K562 (cell line): ENCODE results near the gene SPATA24. TPM values are rescaled to one million over a fixed set of nuclear protein-coding genes. Genes with fewer than 3 reads are reported as not detected.

ENCODE experiments used
- ATAC-seq: fragments of 200-7000 bp; cut with Tn5 transposase; 3 replicates; pipeline ENCODE4 v1.9.1; 2020; ENCODE audit warnings: moderate library complexity
- BruUV-seq: library from RNA; stranded (reverse); fragments of 400-500 nt; replicated peaks from 2 replicates; lab custom pipeline; 2021; lab: Mats Ljungman, UMichigan
- CTCF ChIA-PET: fragments of 300-600 bp; formaldehyde crosslinking; extraction: SDS; loops from one replicate; lab custom pipeline; 2021; ENCODE audit warnings: low intra/inter-chr PET ratio; lab: Yijun Ruan, JAX
- POLR2A ChIA-PET: fragments of 300-600, 350-650 bp; sonication (Branson Sonifier 250); formaldehyde crosslinking; extraction: SDS; loops from one replicate; lab custom pipeline; 2021; ENCODE audit warnings: antibody characterized with exemption, inconsistent platforms; lab: Yijun Ruan, JAX
- DNase-seq, 4 experiments: peaks; one replicate each; pipeline versions ENCODE4 v3.0.0 to v3.0.0-alpha.2; 2011 to 2018; ENCODE audit warnings: low spot score in 3 of 4, mixed read lengths in 3 of 4; ENCODE audit errors: extremely low read depth in 1 of 4
- FAIRE-seq: peaks from 2 replicates; lab custom pipeline; 2011; peaks lifted over from hg19 to GRCh38; lab: Jason Lieb, UNC
- H2AFZ ChIP-seq: 2 replicates; pipeline ENCODE4 v1.6.0; 2011; ENCODE audit warnings: low read depth, low read length, control low read depth, inconsistent platforms
- H3K27ac ChIP-seq: fragments of 200-600 bp; 3 replicates; pipeline ENCODE4 v1.8.0; 2011; ENCODE audit warnings: low read depth, mild to moderate bottlenecking, control low read depth, inconsistent platforms, low read length, moderate library complexity, mixed read lengths; ENCODE audit errors: extremely low read depth
- H3K27me3 ChIP-seq, 2 experiments: fragments of 300-600 bp in 1 of 2; 2 replicates in 1 of 2; 3 replicates in 1 of 2; pipeline versions ENCODE4 v1.6.0 to v1.8.0; 2011; ENCODE audit warnings: inconsistent platforms in 2 of 2, low read length in 2 of 2, mild to moderate bottlenecking in 1 of 2, mixed read lengths in 1 of 2, moderate library complexity in 1 of 2; ENCODE audit not compliant: control insufficient read depth in 2 of 2, insufficient read depth in 2 of 2
- H3K36me3 ChIP-seq: fragments of 300-600 bp; 3 replicates; pipeline ENCODE4 v1.8.0; 2011; ENCODE audit warnings: mild to moderate bottlenecking, low read length, inconsistent platforms; ENCODE audit not compliant: control insufficient read depth, insufficient read depth
- H3K4me1 ChIP-seq, 2 experiments: fragments of 200-600 bp in 1 of 2; replicated peaks in 1 of 2; 2 replicates in 1 of 2; 3 replicates in 1 of 2; pipeline versions ENCODE4 v1.5.1 to v1.8.0; 2011; ENCODE audit warnings: inconsistent platforms in 2 of 2, low read length in 2 of 2, mild to moderate bottlenecking in 1 of 2, mixed read lengths in 1 of 2, moderate library complexity in 1 of 2; ENCODE audit not compliant: control insufficient read depth in 2 of 2, insufficient read depth in 2 of 2
- H3K4me2 ChIP-seq: 2 replicates; pipeline ENCODE4 v1.6.1; 2011; ENCODE audit warnings: low read length, control low read depth, inconsistent platforms, mixed read lengths; ENCODE audit not compliant: insufficient read depth
- H3K4me3 ChIP-seq: fragments of 200-600 bp; sonication (generic), shearing (Covaris generic); 2 replicates; pipeline ENCODE4 v1.5.1; 2016; ENCODE audit warnings: control low read depth, inconsistent platforms
- H3K79me2 ChIP-seq: fragments of 200-600 bp; 3 replicates; pipeline ENCODE4 v1.8.0; 2011; ENCODE audit warnings: low read length, inconsistent platforms; ENCODE audit not compliant: control insufficient read depth, insufficient read depth
- H3K9ac ChIP-seq, 2 experiments: 2 replicates each; pipeline versions ENCODE4 v1.6.0 to v1.6.1; 2011; ENCODE audit warnings: low read depth in 2 of 2, low read length in 2 of 2, control low read depth in 1 of 2, inconsistent platforms in 1 of 2, mild to moderate bottlenecking in 1 of 2, mixed read lengths in 1 of 2; ENCODE audit not compliant: insufficient read depth in 1 of 2
- H3K9me1 ChIP-seq: one replicate; pipeline ENCODE4 v1.6.0; 2011; ENCODE audit warnings: inconsistent platforms, mild to moderate bottlenecking, low read length, moderate library complexity; ENCODE audit not compliant: control insufficient read depth, insufficient read depth
- H3K9me3 ChIP-seq: replicated peaks from 2 replicates; pipeline ENCODE4 v1.5.1; 2011; ENCODE audit warnings: low read depth, low read length, inconsistent platforms; ENCODE audit not compliant: control insufficient read depth, insufficient read depth
- H4K20me1 ChIP-seq: replicated peaks from 2 replicates; pipeline ENCODE4 v1.6.1; 2011; ENCODE audit warnings: low read length, inconsistent platforms, mixed read lengths; ENCODE audit not compliant: control insufficient read depth, insufficient read depth
- ARID1B ChIP-seq: fragments of 450-650 bp; IDR thresholded peaks from 2 replicates; pipeline ENCODE4 v1.6.1; 2016; ENCODE audit warnings: antibody characterized with exemption, mild to moderate bottlenecking, inconsistent platforms
- CBFA2T3 ChIP-seq: fragments of 450-650 bp; IDR thresholded peaks from 2 replicates; pipeline ENCODE4 v1.6.1; 2017
- CTBP1 ChIP-seq: fragments of 450-650 bp; IDR thresholded peaks from 2 replicates; pipeline ENCODE4 v1.6.1; 2016; ENCODE audit warnings: borderline replicate concordance
- EP400 ChIP-seq: fragments of 450-650 bp; IDR thresholded peaks from 2 replicates; pipeline ENCODE4 v1.6.1; 2017; ENCODE audit warnings: antibody characterized with exemption, mild to moderate bottlenecking, moderate library complexity
- EWSR1 ChIP-seq: fragments of 450-650 bp; IDR thresholded peaks from 2 replicates; pipeline ENCODE4 v1.6.1; 2018; ENCODE audit warnings: borderline replicate concordance, mild to moderate bottlenecking, low read depth, moderate library complexity; ENCODE audit not compliant: partially characterized antibody
- FOXK2 ChIP-seq, 2 experiments: fragments of 450-650 bp; IDR thresholded peaks in 1 of 2; conservative IDR thresholded peaks in 1 of 2; 2 replicates each; pipeline ENCODE4 v1.6.1; 2016; ENCODE audit warnings: low read depth in 2 of 2, mild to moderate bottlenecking in 1 of 2
- HCFC1 ChIP-seq: IDR thresholded peaks from 2 replicates; pipeline ENCODE4 v1.6.1; 2012; ENCODE audit warnings: low read depth, low read length, improper control_type of control experiment
- KDM2B ChIP-seq: fragments of 250-450 bp; sonication (Bioruptor Pico); IDR thresholded peaks from 2 replicates; pipeline ENCODE4 v1.8.0; 2021; ENCODE audit warnings: mild to moderate bottlenecking, moderate library complexity
- MXD1 ChIP-seq: fragments of 250-450 bp; sonication (Bioruptor Pico); IDR thresholded peaks from 2 replicates; pipeline ENCODE4 v1.8.0; 2021; ENCODE audit warnings: borderline replicate concordance, mild to moderate bottlenecking, moderate library complexity; ENCODE audit not compliant: poor library complexity, severe bottlenecking
- ZBTB8A ChIP-seq: fragments of 450-650 bp; IDR thresholded peaks from 2 replicates; pipeline ENCODE4 v1.6.1; 2018; ENCODE audit warnings: mild to moderate bottlenecking, moderate library complexity; ENCODE audit not compliant: partially characterized antibody
- ZFP36 ChIP-seq: fragments of 150-350 bp; IDR thresholded peaks from 2 replicates; pipeline ENCODE4 v1.6.1; 2018; ENCODE audit warnings: low read length, low read depth; ENCODE audit not compliant: partially characterized antibody
- ZNF12 ChIP-seq: sonication (generic); formaldehyde crosslinking; IDR thresholded peaks from 2 replicates; pipeline ENCODE4 v1.4.0; 2020; ENCODE audit warnings: mild to moderate bottlenecking, missing genetic modification reagents
- ZNF316 ChIP-seq: fragments of 450-650 bp; IDR thresholded peaks from 2 replicates; pipeline ENCODE4 v1.6.1; 2016
- ZNF586 ChIP-seq: fragments of 450-650 bp; formaldehyde crosslinking; conservative IDR thresholded peaks from 2 replicates; pipeline ENCODE4 v1.4.0; 2020; ENCODE audit warnings: mild to moderate bottlenecking, moderate library complexity
- WGBS: fragments of 100-300 bp; shearing (Covaris generic); methylation state at CpG from one replicate; pipeline ENCODE4 v1.1.6; 2016; ENCODE audit warnings: low coverage, mixed read lengths; ENCODE audit not compliant: insufficient coverage; ENCODE audit errors: missing lambda C conversion rate; 5-methylcytosine and 5-hydroxymethylcytosine counted together
- in situ Hi-C: fragments of 300-500 bp; cut with MboI; formaldehyde crosslinking; loops from 4 replicates; pipeline ENCODE4 v1.15.0; 2018; ENCODE audit warnings: inconsistent platforms, mixed read lengths
- intact Hi-C: fragments of 100-400 bp; cut with micrococcal nuclease; formaldehyde crosslinking; loops from 2 replicates; pipeline ENCODE4 v1.14.2; 2022
- polyA plus RNA-seq, 8 experiments: library from polyadenylated mRNA; depleted of rRNA in 4 of 8; stranded (reverse) in 5 of 8; unstranded in 3 of 8; fragments of >200 nt; fragmentation: Nextera tagmentation in 2 of 8; fragmentation: Illumina TruSeq in 1 of 8; extraction: Ambion mirVana in 2 of 8; extraction: Trizol in 1 of 8; gene quantifications; 2 replicates each; pipeline versions ENCODE4 v1.2.1 to v1.2.3, GENCODE V29; 2011 to 2014; ENCODE audit warnings: inconsistent platforms in 1 of 8, missing spikeins in 1 of 8
- total RNA-seq, 7 experiments: library from RNA; depleted of rRNA in 6 of 7; stranded (reverse); fragments of >200 nt in 6 of 7; fragmentation: Illumina TruSeq in 2 of 7; extraction: Trizol in 2 of 7; gene quantifications; 2 replicates each; pipeline versions ENCODE4 v1.2.1 to v1.2.3, GENCODE V29; 2011 to 2021; ENCODE audit warnings: low replicate concordance in 1 of 7
- TF ChIP-seq, protein P1 (sequence below): IDR thresholded peaks from 2 replicates; pipeline ENCODE4 v1.6.1; 2011; ENCODE audit warnings: borderline replicate concordance, low read depth, mild to moderate bottlenecking, moderate library complexity, low read length; ENCODE audit not compliant: insufficient read depth, poor library complexity, severe bottlenecking
- TF ChIP-seq, protein P2 (sequence below): fragments of 250-450 bp; sonication (Bioruptor Pico); IDR thresholded peaks from 2 replicates; pipeline ENCODE4 v1.5.0; 2021; ENCODE audit warnings: mild to moderate bottlenecking, moderate library complexity

Gene SPATA24
- total and polyA plus RNA-seq, 9 of the 15 experiments (the other 6 are each of a cell fraction or from before 2014, with no cell fraction given): 4.1 to 12.6 (median 8.0) TPM

- CTCF ChIA-PET: interaction anchor here (0.6 kb wide), 1 partner anchor 75 kb away, joined by 3 read pairs; no protein-coding TSS in a partner anchor
- peaks cover 3 to 5% of the 10 kb centered on the region in 2 experiments; a peak in 3 of 5 replicates for H3K4me1 ChIP-seq
- H3K27me3 ChIP-seq: no peaks in the 10 kb centered on the region
- H3K79me2 ChIP-seq: no peaks in the 10 kb centered on the region
- no peak overlapping the region for H3K9ac ChIP-seq
- no peak overlapping the region for H3K4me2 ChIP-seq
- H3K27ac ChIP-seq: no peak overlapping the region
- ATAC-seq (peak; percentile 66), DNase-seq (peak in 1 of 4 experiments; percentile 28), FAIRE-seq (no peak)
- intact Hi-C loops (loop anchor here (10.0 kb wide), 1 partner anchor 338 kb away; no protein-coding TSS in a partner anchor), in situ Hi-C loops (no loop called here)
- no peaks in the 10 kb centered on the region for H3K36me3 ChIP-seq
- POLR2A ChIA-PET: interaction anchor here (1.1 to 1.2 kb wide), 2 partner anchors 10 to 12 kb away, joined by 3 to 5 read pairs; no protein-coding TSS in a partner anchor
- BruUV-seq: no TSS peak
- no peaks in the 10 kb centered on the region for H3K9me1 ChIP-seq
- WGBS: 12% methylated on average over 8 of the region's 8 CpGs
- H4K20me1 ChIP-seq: no peaks in the 10 kb centered on the region
- 0 out of 2 replicates have a peak overlapping the region, but pooled peaks have one; percentile 46 for H2AFZ ChIP-seq
- no peaks in the 10 kb centered on the region for H3K9me3 ChIP-seq
- no peak overlapping the region for H3K4me3 ChIP-seq
- no peak for TF ChIP-seq FOXK2 (conservative IDR thresholded peaks at IDR 0.05 in 1 of 2, IDR thresholded peaks at IDR 0.05 in 1 of 2; ENCODE audit: low read depth in 2 of 2)
- TF ChIP-seq ZNF12 (CRISPR knock-in tag): peak; percentile 93
- peak; percentile 26; the same call in 1 of the 2 replicates for TF ChIP-seq CBFA2T3
- no peak for TF ChIP-seq EP400
- TF ChIP-seq, protein P1, sequence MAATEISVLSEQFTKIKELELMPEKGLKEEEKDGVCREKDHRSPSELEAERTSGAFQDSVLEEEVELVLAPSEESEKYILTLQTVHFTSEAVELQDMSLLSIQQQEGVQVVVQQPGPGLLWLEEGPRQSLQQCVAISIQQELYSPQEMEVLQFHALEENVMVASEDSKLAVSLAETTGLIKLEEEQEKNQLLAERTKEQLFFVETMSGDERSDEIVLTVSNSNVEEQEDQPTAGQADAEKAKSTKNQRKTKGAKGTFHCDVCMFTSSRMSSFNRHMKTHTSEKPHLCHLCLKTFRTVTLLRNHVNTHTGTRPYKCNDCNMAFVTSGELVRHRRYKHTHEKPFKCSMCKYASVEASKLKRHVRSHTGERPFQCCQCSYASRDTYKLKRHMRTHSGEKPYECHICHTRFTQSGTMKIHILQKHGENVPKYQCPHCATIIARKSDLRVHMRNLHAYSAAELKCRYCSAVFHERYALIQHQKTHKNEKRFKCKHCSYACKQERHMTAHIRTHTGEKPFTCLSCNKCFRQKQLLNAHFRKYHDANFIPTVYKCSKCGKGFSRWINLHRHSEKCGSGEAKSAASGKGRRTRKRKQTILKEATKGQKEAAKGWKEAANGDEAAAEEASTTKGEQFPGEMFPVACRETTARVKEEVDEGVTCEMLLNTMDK: no peak
- no peak for TF ChIP-seq MXD1 (CRISPR knock-in tag)
- TF ChIP-seq ZFP36: no peak
- no peak for TF ChIP-seq ZNF586 (CRISPR knock-in tag)
- no peak for TF ChIP-seq HCFC1
- TF ChIP-seq ZBTB8A: no peak
- TF ChIP-seq ZNF316: no peak
- 0 out of 2 replicates have a peak, but pooled peaks have one; percentile 19 for TF ChIP-seq ARID1B
- no peak for TF ChIP-seq EWSR1
- TF ChIP-seq, protein P2, sequence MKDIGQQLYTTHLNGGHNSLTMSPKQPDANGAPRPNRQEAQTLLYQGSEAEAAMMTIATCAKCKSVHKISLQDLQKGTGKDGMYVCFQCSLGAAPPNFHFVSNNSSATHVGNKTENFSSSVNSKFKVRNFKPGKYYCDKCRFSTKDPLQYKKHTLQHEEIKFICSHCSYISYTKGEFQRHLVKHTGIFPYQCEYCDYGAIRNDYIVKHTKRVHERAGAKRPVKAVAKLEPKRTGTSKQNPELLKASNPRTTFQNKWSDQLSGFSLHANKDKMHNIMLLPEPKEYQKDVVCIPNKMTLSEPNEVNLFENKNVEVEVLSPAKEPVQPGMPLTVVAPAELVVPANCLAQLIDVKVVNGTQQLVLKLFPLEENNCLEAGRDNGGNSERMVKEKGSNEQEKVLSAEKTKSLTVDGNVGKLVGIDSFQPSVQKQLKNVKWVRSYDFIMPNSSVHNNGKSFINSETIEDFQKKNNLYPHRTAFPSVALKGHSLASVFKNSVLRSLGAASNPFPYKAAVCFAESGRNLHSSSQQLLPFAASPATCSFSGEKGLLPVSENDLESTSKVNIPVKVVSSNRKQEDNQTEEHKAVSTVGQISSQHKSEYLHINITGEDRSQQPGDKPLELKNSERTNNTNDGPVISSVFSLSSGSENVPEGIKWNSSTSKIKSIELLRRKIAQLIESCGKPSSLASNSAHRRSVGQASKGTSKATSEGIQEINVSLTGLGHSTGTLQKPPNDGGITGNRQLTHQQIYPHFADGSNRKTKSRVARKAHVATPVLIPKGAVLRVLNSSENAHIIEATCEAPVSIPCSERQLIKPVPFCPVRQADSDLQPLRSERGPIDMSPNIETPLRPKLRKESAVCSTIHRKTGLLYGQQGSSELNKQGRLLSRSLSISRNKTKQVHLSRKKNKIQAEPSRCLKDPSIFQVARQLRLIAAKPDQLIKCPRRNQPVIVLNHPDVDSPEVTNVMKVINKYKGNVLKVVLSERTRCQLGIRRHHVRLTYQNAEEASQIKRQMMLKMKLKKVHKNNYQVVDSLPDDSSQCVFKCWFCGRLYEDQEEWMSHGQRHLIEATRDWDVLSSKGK (CRISPR knock-in tag): no peak
- TF ChIP-seq KDM2B (CRISPR knock-in tag): no peak
- TF ChIP-seq CTBP1: 0 out of 2 replicates have a peak, but pooled peaks have one; percentile 33
Measured at GRCh38 chr5:139426203-139426885, 22.5 kb upstream of the SPATA24 start.
